CD4-positive, alpha-beta memory T cell (primary cell): ENCODE results near the gene ARMH3. TPM values are rescaled to one million over a fixed set of nuclear protein-coding genes. Genes with fewer than 3 reads are reported as not detected.

Experiments used
- CTCF ChIA-PET: fragments of 350-600 bp; sonication (Branson Sonifier 250); formaldehyde crosslinking; loops from one replicate; lab custom pipeline; 2021; ENCODE audit warnings: inconsistent platforms; ENCODE audit not compliant: partially characterized antibody; lab: Charles Lee
- POLR2A ChIA-PET: fragments of 350-600 bp; sonication (Branson Sonifier 250); formaldehyde crosslinking; loops from one replicate; lab custom pipeline; 2021; ENCODE audit not compliant: partially characterized antibody; lab: Charles Lee
- DNase-seq, 5 donors: peaks; one replicate each; pipeline versions ENCODE4 v3.0.0 to v3.0.0-alpha.2; 2020 to 2022; ENCODE audit warnings: mixed read lengths in 1 of 5
- H3K27ac ChIP-seq: one replicate; pipeline ENCODE4 v1.7.0; 2013; ENCODE audit warnings: low read depth, low read length
- H3K27me3 ChIP-seq: 2 replicates; pipeline ENCODE4 v1.7.0; 2013; ENCODE audit warnings: mild to moderate bottlenecking, low read length, moderate library complexity; ENCODE audit not compliant: insufficient read depth
- H3K36me3 ChIP-seq: 2 replicates; pipeline ENCODE4 v1.7.0; 2013; ENCODE audit warnings: mild to moderate bottlenecking, low read length, moderate library complexity; ENCODE audit not compliant: insufficient read depth
- H3K4me1 ChIP-seq: 2 replicates; pipeline ENCODE4 v1.7.0; 2013; ENCODE audit warnings: mild to moderate bottlenecking, low read length, moderate library complexity; ENCODE audit not compliant: insufficient read depth
- H3K4me3 ChIP-seq, 2 donors: one replicate each; pipeline ENCODE4 v1.7.0; 2013; ENCODE audit warnings: low read length in 2 of 2, mild to moderate bottlenecking in 1 of 2
- H3K9me3 ChIP-seq, 2 donors: one replicate each; pipeline ENCODE4 v1.7.0; 2013; ENCODE audit warnings: low read length in 2 of 2, control low read depth in 1 of 2; ENCODE audit not compliant: control insufficient read depth in 1 of 2
- H3K27ac Mint-ChIP-seq, 7 donors: one replicate each; pipeline ENCODE4 v1.8.0; 2020 to 2021; ENCODE audit warnings: mixed read lengths in 7 of 7, mild to moderate bottlenecking in 6 of 7, inconsistent platforms in 3 of 7, moderate library complexity in 3 of 7
- H3K27me3 Mint-ChIP-seq, 2 donors: one replicate each; pipeline ENCODE4 v1.8.0; 2020 to 2021; ENCODE audit warnings: mixed read lengths in 2 of 2
- H3K36me3 Mint-ChIP-seq, 2 donors: one replicate each; pipeline ENCODE4 v1.8.0; 2020 to 2021; ENCODE audit warnings: mixed read lengths in 2 of 2, inconsistent platforms in 1 of 2, mild to moderate bottlenecking in 1 of 2
- H3K4me1 Mint-ChIP-seq, 4 donors: one replicate each; pipeline ENCODE4 v1.8.0; 2020 to 2021; ENCODE audit warnings: mixed read lengths in 4 of 4, mild to moderate bottlenecking in 1 of 4
- H3K4me3 Mint-ChIP-seq, 8 donors: one replicate each; pipeline ENCODE4 v1.8.0; 2020 to 2021; ENCODE audit warnings: mixed read lengths in 8 of 8, mild to moderate bottlenecking in 7 of 8, moderate library complexity in 6 of 8, inconsistent platforms in 3 of 8
- H3K9me3 Mint-ChIP-seq, 8 donors: one replicate each; pipeline ENCODE4 v1.8.0; 2020 to 2021; ENCODE audit warnings: mixed read lengths in 8 of 8, mild to moderate bottlenecking in 5 of 8, inconsistent platforms in 3 of 8, moderate library complexity in 1 of 8
- intact Hi-C: fragments of 100-400 bp; cut with micrococcal nuclease; formaldehyde crosslinking; loops from one replicate; pipeline ENCODE4 v1.15.1; 2023
- polyA plus RNA-seq, 2 donors: library from polyadenylated mRNA; unstranded; fragments of 300-500 nt; fragmentation: Illumina TruSeq; gene quantifications; one replicate each; pipeline ENCODE4 v1.2.3, GENCODE V29; 2021
- total RNA-seq, 2 experiments: library from RNA; stranded (reverse); gene quantifications; one replicate each; pipeline ENCODE4 v1.2.3, GENCODE V29; 2021

ARMH3 gene
- total and polyA plus RNA-seq, 4 experiments from 2014 or later, result 21.9 to 31.8 (median 30.0) TPM

- no peaks in the 10 kb centered on the region for H3K9me3 ChIP-seq
- no peak overlapping the region for H3K27ac ChIP-seq
- Mint-ChIP-seq H3K4me1 (peaks cover 0 to 7% (median 4%) of the 10 kb centered on the region in 4 donors), H3K9me3 (no peaks in the 10 kb centered on the region), H3K36me3 (peaks cover 18 to 27% of the 10 kb centered on the region in 2 donors), H3K27ac (peak overlapping the region in 1 of 7 donors; percentile 11), H3K27me3 (no peaks in the 10 kb centered on the region), H3K4me3 (no peak overlapping the region)
- H3K27me3 ChIP-seq, result no peaks in the 10 kb centered on the region
- ChIA-PET POLR2A (no interaction called here), CTCF (interaction anchor here (1.2 to 2.3 kb wide), 3 partner anchors 8 to 129 kb away, joined by 3 to 17 read pairs (median 6); no protein-coding TSS in a partner anchor)
- no peak overlapping the region for H3K4me3 ChIP-seq
- no peaks in the 10 kb centered on the region for H3K36me3 ChIP-seq
- intact Hi-C loops, result no loop called here
- no peaks in the 10 kb centered on the region for H3K4me1 ChIP-seq
- DNase-seq, result no peak
Observed at GRCh38 chr10:101881036-101881774, 174.8 kb downstream of the ARMH3 start.

GRCh38 chr10:101880232-101880573 is 175.8 kb downstream of the ARMH3 start:
- Histone ChIP-seq H3K27ac (no peak overlapping the region), H3K27me3 (no peaks in the 10 kb centered on the region), H3K9me3 (no peaks in the 10 kb centered on the region), H3K4me3 (no peak overlapping the region), H3K4me1 (no peaks in the 10 kb centered on the region), H3K36me3 (no peaks in the 10 kb centered on the region)
- intact Hi-C loops, result no loop called here
- Mint-ChIP-seq H3K4me1 (peaks cover 7 to 13% (median 9%) of the 10 kb centered on the region in 4 donors), H3K27ac (peak overlapping the region in 1 of 7 donors; percentile 48), H3K36me3 (peaks cover 19 to 23% of the 10 kb centered on the region in 2 donors), H3K4me3 (no peak overlapping the region), H3K9me3 (no peaks in the 10 kb centered on the region), H3K27me3 (no peaks in the 10 kb centered on the region)
- CTCF ChIA-PET, result interaction anchor here (1.1 to 2.3 kb wide), 3 partner anchors 9 to 193 kb away, joined by 3 to 17 read pairs (median 3); no protein-coding TSS in a partner anchor
- DNase-seq, result no peak
- POLR2A ChIA-PET, result no interaction called here

- ChIA-PET POLR2A (interaction anchor here (0.7 kb wide), 1 partner anchor 21 kb away, joined by 4 read pairs; no protein-coding TSS in a partner anchor), CTCF (interaction anchor here (0.7 to 2.3 kb wide), 5 partner anchors 9 to 194 kb away, joined by 3 to 17 read pairs (median 3); no protein-coding TSS in a partner anchor)
- Mint-ChIP-seq H3K36me3 (peaks cover 18 to 20% of the 10 kb centered on the region in 2 donors), H3K9me3 (no peaks in the 10 kb centered on the region), H3K4me1 (peaks cover 9 to 15% (median 10%) of the 10 kb centered on the region in 4 donors), H3K27ac (peak overlapping the region in 2 of 7 donors; percentile 48 to 57), H3K27me3 (no peaks in the 10 kb centered on the region), H3K4me3 (no peak overlapping the region)
- intact Hi-C loops, result no loop called here
- DNase-seq, result no peak
- Histone ChIP-seq H3K36me3 (no peaks in the 10 kb centered on the region), H3K27ac (no peak overlapping the region), H3K4me1 (no peaks in the 10 kb centered on the region), H3K4me3 (no peak overlapping the region), H3K9me3 (no peaks in the 10 kb centered on the region), H3K27me3 (no peaks in the 10 kb centered on the region)
Observed at GRCh38 chr10:101879456-101880231, 176.3 kb downstream of the ARMH3 start.

- Mint-ChIP-seq H3K4me3 (no peak overlapping the region), H3K9me3 (no peaks in the 10 kb centered on the region), H3K27me3 (no peaks in the 10 kb centered on the region), H3K36me3 (peaks cover 18% of the 10 kb centered on the region in 2 donors), H3K27ac (peak overlapping the region in 1 of 7 donors; percentile 41), H3K4me1 (peaks cover 9 to 15% (median 10%) of the 10 kb centered on the region in 4 donors)
- Histone ChIP-seq H3K4me1 (no peaks in the 10 kb centered on the region), H3K36me3 (no peaks in the 10 kb centered on the region), H3K27me3 (no peaks in the 10 kb centered on the region), H3K27ac (no peak overlapping the region), H3K4me3 (no peak overlapping the region), H3K9me3 (no peaks in the 10 kb centered on the region)
- POLR2A ChIA-PET, result interaction anchor here (0.7 kb wide), 1 partner anchor 22 kb away, joined by 4 read pairs; no protein-coding TSS in a partner anchor
- CTCF ChIA-PET, result interaction anchor here (1.5 to 2.3 kb wide), 2 partner anchors 10 to 131 kb away, joined by 3 to 17 read pairs; no protein-coding TSS in a partner anchor
- no peak for DNase-seq
- intact Hi-C loops, result no loop called here
Observed at GRCh38 chr10:101878869-101879268, 177.1 kb downstream of the ARMH3 start.

GRCh38 chr10:101875068-101875688 is 180.8 kb downstream of the ARMH3 start:
- Histone ChIP-seq H3K9me3 (no peaks in the 10 kb centered on the region), H3K27me3 (no peaks in the 10 kb centered on the region), H3K4me3 (no peak overlapping the region), H3K27ac (no peak overlapping the region), H3K4me1 (no peaks in the 10 kb centered on the region), H3K36me3 (no peaks in the 10 kb centered on the region)
- H3K4me3 Mint-ChIP-seq, result no peak overlapping the region
- ChIA-PET POLR2A (no interaction called here), CTCF (interaction anchor here (1.2 to 1.6 kb wide), 2 partner anchors 32 to 34 kb away, joined by 3 to 6 read pairs; partner anchors contain the start of gene KCNIP2)
- intact Hi-C loops, result no loop called here
- peaks cover 18 to 22% of the 10 kb centered on the region in 2 donors for H3K36me3 Mint-ChIP-seq
- H3K27ac Mint-ChIP-seq, result peak overlapping the region in 1 of 7 donors; percentile 70
- DNase-seq, result no peak
- no peaks in the 10 kb centered on the region for H3K27me3 Mint-ChIP-seq
- peaks cover 9 to 15% (median 10%) of the 10 kb centered on the region in 4 donors for H3K4me1 Mint-ChIP-seq
- H3K9me3 Mint-ChIP-seq, result no peaks in the 10 kb centered on the region

- H3K4me3 Mint-ChIP-seq, result no peak overlapping the region
- Histone ChIP-seq H3K9me3 (no peaks in the 10 kb centered on the region), H3K27me3 (no peaks in the 10 kb centered on the region), H3K36me3 (no peaks in the 10 kb centered on the region), H3K4me3 (no peak overlapping the region), H3K4me1 (no peaks in the 10 kb centered on the region), H3K27ac (no peak overlapping the region)
- H3K27ac Mint-ChIP-seq, result no peak overlapping the region
- DNase-seq, result no peak
- H3K9me3 Mint-ChIP-seq, result no peaks in the 10 kb centered on the region
- no peaks in the 10 kb centered on the region for H3K27me3 Mint-ChIP-seq
- intact Hi-C loops, result no loop called here
- H3K36me3 Mint-ChIP-seq, result peaks cover 12 to 19% of the 10 kb centered on the region in 2 donors
- POLR2A ChIA-PET, result no interaction called here
- H3K4me1 Mint-ChIP-seq, result peaks cover 9 to 15% (median 10%) of the 10 kb centered on the region in 4 donors
- CTCF ChIA-PET, result interaction anchor here (1.1 to 1.6 kb wide), 2 partner anchors 24 to 33 kb away, joined by 4 to 6 read pairs; no protein-coding TSS in a partner anchor
Observed at GRCh38 chr10:101874252-101874651, 181.7 kb downstream of the ARMH3 start.
